Endothelial cell of umbilical vein (primary cell): ENCODE measurements around the gene CEBPG.

Experiments
- CTCF ChIP-seq, 2 donors: IDR thresholded peaks; 1 replicate in 1 of 2; 2 replicates in 1 of 2; pipeline ENCODE4 v1.5.1; 2011; ENCODE audit warnings: low read length in 2 of 2, mild to moderate bottlenecking in 2 of 2, moderate library complexity in 2 of 2, control low read depth in 1 of 2, inconsistent platforms in 1 of 2, low read depth in 1 of 2; ENCODE audit not compliant: insufficient read depth in 1 of 2; ENCODE audit errors: extremely low read depth in 1 of 2
- MAX ChIP-seq: IDR thresholded peaks from 2 replicates; pipeline ENCODE4 v1.6.1; 2011; ENCODE audit not compliant: insufficient read depth, insufficient read length
- POLR2AphosphoS5 ChIP-seq: IDR thresholded peaks from 2 replicates; pipeline ENCODE4 v1.6.1; 2012; ENCODE audit warnings: low read depth, mild to moderate bottlenecking, control low read depth, low read length, moderate library complexity; ENCODE audit not compliant: insufficient read depth

- no peak for TF ChIP-seq CTCF (IDR thresholded peaks at IDR 0.05; ENCODE audit: extremely low read depth in 1 of 2, insufficient read depth in 1 of 2, low read depth in 1 of 2, low read length in 2 of 2)
- TF ChIP-seq POLR2AphosphoS5 = no peak
- no peak for TF ChIP-seq MAX
These were observed 13.9 kb upstream of the CEBPG start for GRCh38 chr19:33359581-33359980.
